Naive thymus-derived CD4-positive, alpha-beta T cell (primary cell): ENCODE results near the gene RAB31. TPM values are rescaled to one million over a fixed set of nuclear protein-coding genes. Genes with fewer than 3 reads are reported as not detected.

ENCODE experiments used
- ATAC-seq: fragments of 150-1000 bp; cut with Tn5 transposase; 2 replicates; pipeline ENCODE4 v1.10.0; 2021; ENCODE audit warnings: mild to moderate bottlenecking, moderate library complexity
- CTCF ChIA-PET: fragments of 350-600 bp; sonication (Branson Sonifier 250); formaldehyde crosslinking; loops from one replicate; lab custom pipeline; 2021; ENCODE audit warnings: antibody characterized with exemption; lab: Charles Lee
- POLR2A ChIA-PET: fragments of 350-600 bp; sonication (Branson Sonifier 250); formaldehyde crosslinking; loops from one replicate; lab custom pipeline; 2021; ENCODE audit warnings: antibody characterized with exemption, inconsistent platforms; lab: Charles Lee
- DNase-seq, 9 donors: peaks; one replicate each; pipeline versions ENCODE4 v3.0.0 to v3.0.0-alpha.2; 2020 to 2022; ENCODE audit warnings: mixed read lengths in 1 of 9
- H3K27ac ChIP-seq: one replicate; pipeline ENCODE4 v1.7.0; 2013; ENCODE audit warnings: mild to moderate bottlenecking, low read depth, low read length, moderate library complexity
- H3K27me3 ChIP-seq, 2 donors: one replicate each; pipeline ENCODE4 v1.7.0; 2013; ENCODE audit warnings: low read length in 2 of 2, mild to moderate bottlenecking in 2 of 2, moderate library complexity in 2 of 2; ENCODE audit not compliant: control insufficient read depth in 2 of 2, insufficient read depth in 2 of 2
- H3K36me3 ChIP-seq, 3 experiments: 1 replicate in 2 of 3; 2 replicates in 1 of 3; pipeline ENCODE4 v1.7.0; 2013; ENCODE audit warnings: low read length in 3 of 3, mild to moderate bottlenecking in 3 of 3, moderate library complexity in 1 of 3; ENCODE audit not compliant: insufficient read depth in 3 of 3, control insufficient read depth in 2 of 3
- H3K4me1 ChIP-seq, 2 donors: one replicate each; pipeline ENCODE4 v1.7.0; 2013; ENCODE audit warnings: low read length in 2 of 2, mild to moderate bottlenecking in 2 of 2, moderate library complexity in 1 of 2; ENCODE audit not compliant: control insufficient read depth in 2 of 2, insufficient read depth in 2 of 2
- H3K4me3 ChIP-seq: 2 replicates; pipeline ENCODE4 v1.7.0; 2013; ENCODE audit warnings: mild to moderate bottlenecking, low read length
- H3K9me3 ChIP-seq, 3 experiments: 1 replicate in 2 of 3; 2 replicates in 1 of 3; pipeline ENCODE4 v1.7.0; 2013; ENCODE audit warnings: low read length in 3 of 3; ENCODE audit not compliant: control insufficient read depth in 2 of 3
- H3K27ac Mint-ChIP-seq, 9 donors: one replicate each; pipeline ENCODE4 v1.8.0; 2020 to 2022; ENCODE audit warnings: mixed read lengths in 9 of 9, mild to moderate bottlenecking in 8 of 9, moderate library complexity in 5 of 9, inconsistent platforms in 2 of 9
- H3K27me3 Mint-ChIP-seq, 5 donors: one replicate each; pipeline ENCODE4 v1.8.0; 2021 to 2022; ENCODE audit warnings: mixed read lengths in 5 of 5, mild to moderate bottlenecking in 1 of 5
- H3K36me3 Mint-ChIP-seq, 5 donors: one replicate each; pipeline ENCODE4 v1.8.0; 2020 to 2022; ENCODE audit warnings: mixed read lengths in 5 of 5, mild to moderate bottlenecking in 3 of 5, inconsistent platforms in 1 of 5
- H3K4me1 Mint-ChIP-seq, 7 donors: one replicate each; pipeline ENCODE4 v1.8.0; 2020 to 2022; ENCODE audit warnings: mixed read lengths in 7 of 7, mild to moderate bottlenecking in 3 of 7, inconsistent platforms in 1 of 7
- H3K4me3 Mint-ChIP-seq, 10 donors: one replicate each; pipeline ENCODE4 v1.8.0; 2020 to 2022; ENCODE audit warnings: mild to moderate bottlenecking in 10 of 10, mixed read lengths in 10 of 10, moderate library complexity in 6 of 10, inconsistent platforms in 2 of 10
- H3K9me3 Mint-ChIP-seq, 11 donors: one replicate each; pipeline ENCODE4 v1.8.0; 2020 to 2022; ENCODE audit warnings: mixed read lengths in 11 of 11, mild to moderate bottlenecking in 4 of 11, inconsistent platforms in 1 of 11, moderate library complexity in 1 of 11
- intact Hi-C, 2 donors: fragments of 100-400 bp; cut with micrococcal nuclease; formaldehyde crosslinking; loops; one replicate each; pipeline ENCODE4 v1.15.1; 2023
- polyA plus RNA-seq, 2 donors: library from polyadenylated mRNA; unstranded; fragments of 300-500 nt; fragmentation: Illumina TruSeq; gene quantifications; one replicate each; pipeline ENCODE4 v1.2.3, GENCODE V29; 2021
- total RNA-seq, 6 experiments: library from RNA in 5 of 6; stranded (reverse) in 5 of 6; gene quantifications; 1 replicate in 5 of 6; 2 replicates in 1 of 6; pipeline ENCODE4 v1.2.3 and lab custom pipeline; 2021 to 2026

Gene RAB31
- total and polyA plus RNA-seq, 7 experiments from 2014 or later, result 0.41 to 48.6 (median 2.3) TPM

DNA sequence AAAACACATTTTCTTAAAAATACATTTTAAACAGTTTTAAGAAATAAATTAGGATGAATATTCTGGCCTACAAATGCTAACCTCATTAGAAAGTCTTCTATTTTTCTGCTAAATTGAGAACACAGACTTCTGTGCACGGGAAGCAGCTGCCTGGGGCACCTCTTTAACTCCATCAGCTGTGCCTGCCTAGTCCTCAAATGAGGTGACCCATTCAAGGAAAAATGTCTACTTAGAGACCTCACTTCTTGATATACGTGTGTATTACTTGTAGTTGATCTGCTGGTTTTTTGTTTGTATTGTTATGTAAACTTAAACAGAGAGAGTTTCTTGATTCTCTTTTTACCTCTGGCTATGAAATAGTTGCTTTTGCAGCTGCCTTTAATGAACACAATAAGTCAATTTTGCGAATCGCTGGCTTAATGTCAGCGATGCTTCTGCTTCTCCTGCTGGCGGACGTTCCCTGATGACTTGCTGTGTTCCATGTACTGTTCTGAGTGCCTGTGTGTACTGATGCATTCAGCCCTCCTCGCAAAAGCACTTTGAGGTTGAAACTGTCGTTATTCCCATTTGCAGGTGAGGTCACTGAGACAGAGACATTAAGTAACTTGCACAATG is 88.9 kb downstream of the RAB31 start:
- Histone ChIP-seq H3K27me3 (no peaks in the 10 kb centered on the region), H3K36me3 (no peaks in the 10 kb centered on the region), H3K4me1 (no peaks in the 10 kb centered on the region), H3K27ac (no peak overlapping the region), H3K9me3 (no peaks in the 10 kb centered on the region), H3K4me3 (no peak overlapping the region)
- POLR2A ChIA-PET, result no interaction called here
- DNase-seq (no peak), ATAC-seq (no peak)
- Mint-ChIP-seq H3K27ac (no peak overlapping the region), H3K4me1 (peaks cover 0 to 2% (median 0%) of the 10 kb centered on the region in 7 donors), H3K36me3 (peaks cover 0 to 4% (median 0%) of the 10 kb centered on the region in 5 donors), H3K4me3 (no peak overlapping the region), H3K27me3 (peaks cover 0 to 28% (median 8%) of the 10 kb centered on the region in 5 donors), H3K9me3 (peaks cover 0 to 4% (median 0%) of the 10 kb centered on the region in 11 donors)
- intact Hi-C loops, result no loop called here
- CTCF ChIA-PET, result no interaction called here

DNA sequence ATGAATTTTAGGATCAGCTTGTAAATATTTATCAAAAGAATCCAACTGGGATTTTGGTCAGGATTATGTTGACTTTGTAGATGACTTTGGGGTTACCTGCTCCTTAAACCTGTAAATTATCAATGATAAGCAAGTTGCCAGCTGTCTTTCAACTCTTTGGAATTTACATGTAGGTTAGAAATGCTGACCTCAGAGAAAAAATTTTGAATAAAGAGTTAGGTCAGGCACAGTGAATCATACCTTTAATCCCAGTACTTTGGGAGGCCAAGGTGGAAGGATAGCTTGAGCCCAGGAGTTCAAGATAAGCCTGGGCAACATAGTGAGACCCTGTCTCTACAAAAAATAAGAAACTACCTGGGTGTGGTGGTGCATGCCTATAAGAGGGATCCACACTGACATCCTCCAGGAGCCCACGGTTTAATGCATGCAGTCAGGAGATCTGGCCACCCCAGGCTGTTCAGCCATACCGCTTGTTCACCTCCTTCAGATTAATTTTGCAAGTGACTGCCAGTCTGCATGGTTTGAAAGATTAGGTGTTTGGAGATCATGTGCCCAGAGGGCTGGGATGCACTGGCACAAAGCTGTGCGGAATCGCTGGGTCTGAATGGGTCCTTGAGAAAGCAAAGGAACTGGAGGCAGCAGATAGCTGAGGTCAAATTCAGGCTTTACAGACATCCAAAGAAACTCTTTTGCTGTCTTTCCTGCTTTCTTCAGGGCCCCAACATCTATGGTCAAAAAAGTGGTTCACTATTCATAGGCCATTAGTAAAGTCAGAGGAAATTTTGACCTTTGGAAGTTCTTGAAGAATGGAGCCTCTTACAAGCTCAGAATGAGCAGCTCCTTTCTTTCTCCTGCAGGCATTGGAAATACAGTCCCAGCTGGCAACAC is 94.3 kb downstream of the RAB31 start:
- H3K36me3 ChIP-seq, result no peaks in the 10 kb centered on the region
- intact Hi-C loops, result no loop called here
- H3K27me3 ChIP-seq, result no peaks in the 10 kb centered on the region
- no peak overlapping the region for H3K27ac ChIP-seq
- no peaks in the 10 kb centered on the region for H3K4me1 ChIP-seq
- ATAC-seq (no peak), DNase-seq (no peak)
- Mint-ChIP-seq H3K4me3 (no peak overlapping the region), H3K27ac (no peak overlapping the region), H3K9me3 (peaks cover 0 to 8% (median 0%) of the 10 kb centered on the region in 11 donors), H3K4me1 (peaks cover 0 to 1% (median 0%) of the 10 kb centered on the region in 7 donors), H3K27me3 (peaks cover 4 to 32% (median 24%) of the 10 kb centered on the region in 5 donors), H3K36me3 (peaks cover 0 to 12% (median 0%) of the 10 kb centered on the region in 5 donors)
- no peaks in the 10 kb centered on the region for H3K9me3 ChIP-seq
- H3K4me3 ChIP-seq, result no peak overlapping the region
- ChIA-PET POLR2A (no interaction called here), CTCF (interaction anchor here (0.5 kb wide), 1 partner anchor 30 kb away, joined by 3 read pairs; no protein-coding TSS in a partner anchor)

GRCh38 chr18:9803063-9803697 is 95.1 kb downstream of the RAB31 start:
- Histone ChIP-seq H3K9me3 (no peaks in the 10 kb centered on the region), H3K27me3 (no peaks in the 10 kb centered on the region), H3K27ac (no peak overlapping the region), H3K36me3 (no peaks in the 10 kb centered on the region), H3K4me1 (no peaks in the 10 kb centered on the region), H3K4me3 (no peak overlapping the region)
- POLR2A ChIA-PET, result no interaction called here
- peaks cover 0 to 1% (median 0%) of the 10 kb centered on the region in 7 donors for H3K4me1 Mint-ChIP-seq
- H3K36me3 Mint-ChIP-seq, result peaks cover 0 to 12% (median 0%) of the 10 kb centered on the region in 5 donors
- ATAC-seq, result no peak
- no peak overlapping the region for H3K27ac Mint-ChIP-seq
- DNase-seq, result no peak
- intact Hi-C loops, result no loop called here
- H3K9me3 Mint-ChIP-seq, result peaks cover 0 to 8% (median 0%) of the 10 kb centered on the region in 11 donors
- no peak overlapping the region for H3K4me3 Mint-ChIP-seq
- H3K27me3 Mint-ChIP-seq, result peaks cover 4 to 32% (median 24%) of the 10 kb centered on the region in 5 donors
- CTCF ChIA-PET, result no interaction called here

GRCh38 chr18:9803698-9804516 is 95.8 kb downstream of the RAB31 start:
- intact Hi-C loops, result no loop called here
- POLR2A ChIA-PET, result no interaction called here
- no peak overlapping the region for H3K4me3 Mint-ChIP-seq

GRCh38 chr18:9804517-9805104 is 96.5 kb downstream of the RAB31 start:
- Histone ChIP-seq H3K4me1 (no peaks in the 10 kb centered on the region), H3K4me3 (no peak overlapping the region), H3K36me3 (no peaks in the 10 kb centered on the region), H3K9me3 (no peaks in the 10 kb centered on the region), H3K27me3 (no peaks in the 10 kb centered on the region), H3K27ac (no peak overlapping the region)
- ATAC-seq (no peak), DNase-seq (no peak)
- CTCF ChIA-PET, result interaction anchor here (0.6 kb wide), 1 partner anchor 1024 kb away, joined by 3 read pairs; no protein-coding TSS in a partner anchor
- no peak overlapping the region for H3K27ac Mint-ChIP-seq
- H3K36me3 Mint-ChIP-seq, result peaks cover 0 to 12% (median 0%) of the 10 kb centered on the region in 5 donors
- H3K9me3 Mint-ChIP-seq, result peaks cover 0 to 8% (median 0%) of the 10 kb centered on the region in 11 donors
- intact Hi-C loops, result no loop called here
- peaks cover 4 to 32% (median 24%) of the 10 kb centered on the region in 5 donors for H3K27me3 Mint-ChIP-seq
- no peak overlapping the region for H3K4me3 Mint-ChIP-seq
- H3K4me1 Mint-ChIP-seq, result peaks cover 0 to 1% (median 0%) of the 10 kb centered on the region in 7 donors
- POLR2A ChIA-PET, result no interaction called here

More at GRCh38 chr18:9803698-9804516, 95.8 kb downstream of the RAB31 start:
- no peaks in the 10 kb centered on the region for H3K9me3 ChIP-seq
- Mint-ChIP-seq H3K27me3 (peaks cover 4 to 32% (median 24%) of the 10 kb centered on the region in 5 donors), H3K9me3 (peaks cover 0 to 8% (median 0%) of the 10 kb centered on the region in 11 donors), H3K4me1 (peaks cover 0 to 1% (median 0%) of the 10 kb centered on the region in 7 donors), H3K27ac (no peak overlapping the region), H3K36me3 (peaks cover 0 to 12% (median 0%) of the 10 kb centered on the region in 5 donors)
- H3K27ac ChIP-seq, result no peak overlapping the region
- H3K27me3 ChIP-seq, result no peaks in the 10 kb centered on the region
- H3K4me3 ChIP-seq, result no peak overlapping the region
- CTCF ChIA-PET, result interaction anchor here (0.6 kb wide), 1 partner anchor 1024 kb away, joined by 3 read pairs; no protein-coding TSS in a partner anchor
- no peaks in the 10 kb centered on the region for H3K4me1 ChIP-seq
- no peak for DNase-seq
- ATAC-seq, result no peak
- H3K36me3 ChIP-seq, result no peaks in the 10 kb centered on the region
